ENCODE measurements around the gene CCDC120. TPM values are rescaled to one million over a fixed set of nuclear protein-coding genes. Genes with fewer than 3 reads are reported as not detected.

The CCDC120 gene
- total and polyA plus RNA-seq, 9 of the 15 experiments (the other 6 are each of a cell fraction or from before 2014, with no cell fraction given): 0.13 to 3.6 (median 0.54) TPM

- TF ChIP-seq RAD21 (CRISPR knock-in tag; conservative IDR thresholded peaks at IDR 0.05 in 1 of 2, IDR thresholded peaks at IDR 0.05 in 1 of 2): no peak
- TF ChIP-seq MLX (CRISPR knock-in tag; conservative IDR thresholded peaks at IDR 0.05): no peak
- TF ChIP-seq CTBP1 (IDR thresholded peaks at IDR 0.05; ENCODE audit: borderline replicate concordance): peak; percentile 99
- TF ChIP-seq MLLT1 (IDR thresholded peaks at IDR 0.05): no peak
- TF ChIP-seq SNIP1 (IDR thresholded peaks at IDR 0.05; ENCODE audit: low read depth): no peak
- peak in 1 of 2 experiments; percentile 19; a peak in 1 of 4 replicates for TF ChIP-seq HDAC1 (IDR thresholded peaks at IDR 0.05)
- no peak for TF ChIP-seq COPS2 (conservative IDR thresholded peaks at IDR 0.05)
- no peak; the same call in 1 of the 2 replicates for TF ChIP-seq POLR2H (tag; IDR thresholded peaks at IDR 0.05; ENCODE audit: low read depth)
- TF ChIP-seq NFXL1 (CRISPR knock-in tag; IDR thresholded peaks at IDR 0.05): no peak
- TF ChIP-seq POLR2AphosphoS5 (IDR thresholded peaks at IDR 0.05; ENCODE audit: control insufficient read depth, insufficient read depth, low read depth, low read length): peak; percentile 58; the same call in 1 of the 2 replicates
- TF ChIP-seq HLTF (IDR thresholded peaks at IDR 0.05): no peak
- peak; percentile 72 for TF ChIP-seq ZNF592 (IDR thresholded peaks at IDR 0.05)
- no peak for TF ChIP-seq CSDE1 (IDR thresholded peaks at IDR 0.05)
- no peak for TF ChIP-seq THRB (CRISPR knock-in tag; conservative IDR thresholded peaks at IDR 0.05)
- TF ChIP-seq LARP7 (IDR thresholded peaks at IDR 0.05): no peak
- TF ChIP-seq U2AF2 (optimal IDR thresholded peaks at IDR 0.05; ENCODE audit: low read depth, low read length): no peak
- peak; percentile 62 for TF ChIP-seq VEZF1 (CRISPR knock-in tag; IDR thresholded peaks at IDR 0.05)
- no peak for TF ChIP-seq ZNF224 (CRISPR knock-in tag; IDR thresholded peaks at IDR 0.05)
Measured at GRCh38 chrX:49100704-49101628, 42.2 kb downstream of the CCDC120 start (continued).
